Vein endothelial cell (primary cell): Measurements from ENCODE around the gene CAT. TPM values are rescaled to one million over a fixed set of nuclear protein-coding genes. Genes with fewer than 3 reads are reported as not detected.

Experiments
- small RNA-seq: library from RNA; depleted of rRNA; stranded (forward); fragments of <200 nt; gene quantifications from one replicate; pipeline ENCODE3, GENCODE V24; 2012
- total RNA-seq: library from RNA; depleted of rRNA; stranded (reverse); fragments of >200 nt; gene quantifications from 2 replicates; pipeline ENCODE4 v1.2.3, GENCODE V29; 2012

CAT gene
- total RNA-seq, result 42.8 and 51.7 TPM in 2 replicates

GRCh38 chr11:34438529-34439507 is at the start of gene CAT:
Gene CAT, plus strand, starts transcription at chr11:34438934. Its CDS starts 80 bp downstream, at chr11:34439014.

GRCh38 chr11:34513682-34514449 is 75.1 kb downstream of the CAT start, which contains the start of gene ELF5:
Gene ELF5, minus strand, starts transcription at chr11:34513794. Its CDS starts 8,045 bp downstream, at chr11:34505749.

Small RNAs within 50 kb of the gene (small RNA-seq; reads per million reads assigned to genes)
- not detected for gene AL035079.1

Other genes with a start within 250 kb of the CAT start
- gene ABTB2, start 80.9 kb upstream of the CAT start, total RNA-seq, result 0.65 and 0.76 TPM in 2 replicates
- gene ELF5, start 74.9 kb downstream of the CAT start, total RNA-seq, result not detected in 2 replicates
- gene EHF, start 182.2 kb downstream of the CAT start, total RNA-seq, result not detected in 2 replicates